NCI-H146 treated with DMSO at 0.1 percent for 48 hours (cell line): ENCODE results near the gene NPB.

Experiments
- DNase-seq: peaks from one replicate; lab custom pipeline; 2025; ENCODE audit not compliant: unreplicated experiment; lab: John Stamatoyannopoulos, UW

The NPB gene

GRCh38 chr17:81940538-81941483 lies 38.8 kb downstream of the NPB start:
- no peak for DNase-seq

DNA sequence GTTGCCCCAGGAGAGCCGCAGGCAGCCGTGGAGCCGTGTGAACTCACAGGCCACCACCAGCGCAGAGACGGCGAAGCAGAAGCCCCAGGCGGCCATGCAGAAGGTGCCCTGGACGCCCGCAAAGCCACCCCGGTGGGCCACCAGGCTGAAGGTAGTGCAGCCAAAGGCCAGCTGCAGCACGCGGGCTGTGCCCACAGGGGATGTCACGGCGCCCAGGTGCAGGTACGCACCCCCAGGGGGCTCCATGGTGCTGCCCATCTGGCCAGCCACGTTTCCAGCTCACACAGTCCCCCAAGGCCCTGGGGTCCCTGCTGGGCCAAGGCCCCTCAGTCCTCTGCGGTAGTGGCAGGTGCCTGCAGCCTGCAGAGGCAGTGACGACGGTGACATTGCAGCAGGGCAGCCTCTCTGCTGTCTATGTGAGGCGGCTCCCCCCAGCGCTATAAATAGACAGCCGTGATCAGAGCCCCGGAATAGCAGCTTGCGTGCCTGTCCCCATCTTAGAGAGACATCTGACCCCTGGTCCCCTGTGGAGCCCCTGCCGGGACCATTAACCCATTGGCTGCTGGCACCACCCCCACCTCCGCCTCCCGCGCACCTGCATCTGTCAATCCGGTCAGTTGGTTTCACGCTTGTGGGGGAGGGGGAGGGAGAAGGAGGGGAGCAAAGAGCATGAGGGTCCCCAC lies 39.6 kb downstream of the NPB start:
- DNase-seq: peak; percentile 55

DNA sequence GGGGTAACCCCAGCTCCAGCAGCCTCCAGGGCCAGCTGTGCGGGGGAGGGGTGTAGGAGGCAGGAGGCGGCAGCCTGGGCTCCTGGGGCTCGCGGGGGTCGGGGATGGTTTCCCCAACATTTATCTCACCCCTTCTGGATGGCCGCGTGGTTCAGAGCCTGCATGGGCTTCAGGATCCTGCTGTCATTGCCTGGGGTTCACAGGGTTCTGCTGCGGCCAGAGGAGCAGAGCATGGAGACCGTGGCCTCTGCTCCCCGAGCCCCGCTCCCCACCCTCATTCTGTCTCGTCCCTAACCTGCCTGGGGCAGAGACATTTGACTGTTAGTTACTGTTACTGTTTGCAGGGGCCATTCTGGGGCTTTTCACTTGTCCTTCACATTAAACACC lies 40.1 kb downstream of the NPB start:
- no peak for DNase-seq

DNA sequence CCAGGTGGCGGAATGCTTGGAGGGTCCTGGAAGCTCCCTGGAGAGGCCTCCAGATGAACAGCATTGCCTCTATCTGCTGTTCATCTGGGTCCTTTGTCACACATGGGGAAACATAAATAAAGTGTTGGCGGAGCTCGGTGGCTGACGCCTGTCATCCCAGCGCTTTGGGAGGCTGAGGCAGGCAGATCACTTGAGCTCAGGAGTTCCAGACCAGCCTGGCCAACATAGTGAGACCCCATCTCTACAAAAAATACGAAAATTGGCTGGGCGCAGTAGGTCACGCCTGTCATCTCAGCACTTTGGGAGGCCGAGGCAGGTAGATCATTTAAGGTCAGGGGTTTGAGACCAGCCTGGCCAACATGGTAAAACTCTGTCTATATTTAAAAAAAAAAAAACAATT lies 42.8 kb downstream of the NPB start:
- DNase-seq: no peak

- DNase-seq: no peak
Observed at GRCh38 chr17:81947189-81947588, 45.2 kb downstream of the NPB start, which contains the start of gene MYADML2. MYADML2 (minus strand) TSS chr17:81947233; CDS start chr17:81941741, 5,492 bp downstream.

DNA sequence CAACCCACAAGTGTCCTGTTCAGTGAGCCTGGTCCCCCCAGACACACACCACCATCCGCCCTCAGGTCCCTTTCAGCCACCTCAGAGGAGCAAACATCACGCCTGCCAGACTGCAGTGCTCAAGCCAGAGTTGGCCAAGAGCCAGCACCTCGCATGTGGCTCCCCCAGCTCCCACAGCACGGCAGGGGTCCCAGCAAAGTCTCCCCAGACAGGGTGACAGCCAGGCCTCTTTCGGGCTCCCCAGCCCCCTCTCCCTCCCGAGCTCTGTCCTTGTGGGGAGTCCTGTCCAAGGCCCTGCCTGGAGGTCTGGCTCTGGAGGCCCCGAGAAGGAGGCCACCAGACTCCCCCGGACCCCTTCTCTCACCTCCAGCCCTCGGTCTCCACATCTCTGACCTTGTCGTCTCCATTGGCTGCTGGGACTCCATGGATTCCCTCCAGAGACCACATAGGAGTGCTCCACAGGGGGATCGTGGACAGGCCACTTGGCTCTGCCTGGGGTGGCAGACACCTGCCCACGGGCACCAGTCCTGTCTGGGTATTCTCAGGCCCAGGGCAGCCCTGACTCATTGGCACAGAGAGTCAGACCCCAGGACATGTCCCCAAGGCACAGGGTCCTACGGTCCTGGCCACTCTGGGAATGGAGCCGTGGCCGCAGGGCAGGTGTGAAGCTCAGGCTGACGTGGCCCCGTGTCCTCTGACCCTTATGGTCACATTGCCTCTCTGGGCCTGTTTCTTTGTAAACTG lies 46.8 kb downstream of the NPB start:
- DNase-seq: no peak

DNA sequence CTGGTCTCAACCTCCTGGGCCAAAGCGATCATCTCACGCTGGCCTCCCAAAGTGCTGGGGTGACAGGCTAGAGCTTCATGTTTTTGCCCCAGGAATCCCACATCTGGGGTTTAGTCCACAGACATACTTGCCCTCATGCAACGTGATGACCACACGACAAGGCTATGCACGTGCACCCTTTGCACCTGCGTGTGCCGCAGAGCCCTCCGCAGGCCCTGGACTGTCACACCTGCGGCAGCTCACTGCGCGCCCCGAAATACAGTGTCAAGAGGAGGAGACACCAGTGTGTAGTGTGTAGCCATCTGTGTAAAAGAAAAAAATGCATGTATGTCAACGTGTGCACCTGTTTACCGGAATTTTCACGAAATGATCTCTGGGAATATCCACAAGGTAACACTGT lies 48.5 kb downstream of the NPB start:
- no peak for DNase-seq

DNA sequence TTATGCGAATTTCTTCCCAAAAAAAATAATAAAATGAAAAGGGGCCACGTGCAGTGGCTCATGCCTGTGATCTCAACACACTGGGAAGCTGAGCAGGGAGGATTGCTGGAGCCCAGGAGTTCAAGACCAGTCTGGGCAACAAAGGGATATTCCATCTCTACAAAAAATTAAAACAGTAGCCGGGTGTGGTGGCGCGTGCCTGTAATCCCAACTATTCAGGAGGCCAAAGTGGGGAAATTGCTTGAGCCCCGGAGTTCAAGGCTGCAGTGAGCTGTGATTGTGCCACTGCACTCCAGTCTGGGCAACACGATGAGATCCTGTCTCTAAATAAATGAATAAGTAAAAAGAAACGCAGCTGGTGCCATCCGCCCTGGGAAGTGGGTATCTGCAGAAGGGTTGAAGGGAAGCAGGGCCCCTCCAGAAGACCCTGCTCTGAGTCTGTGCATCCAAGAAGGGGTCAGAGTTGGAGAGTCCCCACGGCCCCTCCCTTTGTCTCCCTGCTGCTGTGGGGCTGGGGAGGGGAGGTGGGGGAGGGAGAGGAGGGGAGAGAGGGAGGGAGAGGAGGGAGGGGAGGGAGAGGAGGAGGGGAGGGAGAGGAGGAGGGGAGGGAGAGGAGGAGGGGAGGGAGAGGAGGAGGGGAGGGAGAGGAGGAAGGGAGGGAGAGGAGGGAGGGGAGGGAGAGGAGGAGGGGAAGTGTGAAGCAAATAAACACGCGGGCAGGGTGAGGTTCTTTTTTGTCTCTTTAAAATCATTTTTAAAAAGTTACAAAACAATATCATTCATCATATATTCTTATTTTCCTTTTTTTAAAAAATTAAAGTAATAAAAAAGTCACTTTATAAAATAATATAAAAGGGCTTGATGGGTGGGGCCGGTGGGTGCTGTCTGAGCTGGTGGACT lies 50.0 kb downstream of the NPB start:
- DNase-seq: no peak
